Calu3 (cell line): ENCODE results near the gene ACCS. TPM values are rescaled to one million over a fixed set of nuclear protein-coding genes. Genes with fewer than 3 reads are reported as not detected.
A peak's percentile ranks its signal among the peaks of the same experiment; 100 is the strongest.

ENCODE experiments used
- BruUV-seq: library from RNA; stranded (reverse); fragments of 400-500 nt; replicated peaks from 2 replicates; lab custom pipeline; 2021; lab: Mats Ljungman, UMichigan
- CTCF ChIA-PET: fragments of 300-600 bp; sonication (Branson Sonifier 250); formaldehyde crosslinking; loops from one replicate; lab custom pipeline; 2022; ENCODE audit warnings: antibody characterized with exemption; lab: Charles Lee
- DNase-seq: peaks from one replicate; pipeline ENCODE4 v3.0.0; 2022
- H3K27ac Mint-ChIP-seq: one replicate; pipeline ENCODE4 v1.8.0; 2022; ENCODE audit warnings: mixed read lengths; ENCODE audit not compliant: unreplicated experiment
- H3K27me3 Mint-ChIP-seq: one replicate; pipeline ENCODE4 v1.8.0; 2022; ENCODE audit warnings: mixed read lengths; ENCODE audit not compliant: unreplicated experiment
- H3K36me3 Mint-ChIP-seq: one replicate; pipeline ENCODE4 v1.8.0; 2022; ENCODE audit warnings: mild to moderate bottlenecking, moderate library complexity, mixed read lengths; ENCODE audit not compliant: insufficient read depth, unreplicated experiment
- H3K4me1 Mint-ChIP-seq: one replicate; pipeline ENCODE4 v1.8.0; 2022; ENCODE audit warnings: mild to moderate bottlenecking, low read depth, mixed read lengths; ENCODE audit not compliant: unreplicated experiment
- H3K4me3 Mint-ChIP-seq: one replicate; pipeline ENCODE4 v1.8.0; 2022; ENCODE audit warnings: mild to moderate bottlenecking, low read depth, moderate library complexity, mixed read lengths; ENCODE audit not compliant: unreplicated experiment
- H3K9me3 Mint-ChIP-seq: one replicate; pipeline ENCODE4 v1.8.0; 2022; ENCODE audit warnings: low read depth, mixed read lengths; ENCODE audit not compliant: unreplicated experiment
- intact Hi-C: fragments of 100-400 bp; cut with micrococcal nuclease; formaldehyde crosslinking; loops from one replicate; pipeline ENCODE4 v1.10.0; 2022; ENCODE audit not compliant: unreplicated experiment
- total RNA-seq: library from RNA; stranded (reverse); gene quantifications from 2 replicates; pipeline ENCODE4 v1.2.3, GENCODE V29; 2022
- TF ChIP-seq, protein P1 (sequence below): fragments of 200-600 bp; IDR thresholded peaks from one replicate; pipeline ENCODE4 v1.8.0; 2022; ENCODE audit warnings: antibody characterized with exemption; ENCODE audit not compliant: unreplicated experiment

The ACCS gene
- total RNA-seq, 1 experiment from 2014 or later = 17.9 TPM

- Mint-ChIP-seq H3K4me3 (no peak overlapping the region), H3K9me3 (peaks cover 4% of the 10 kb centered on the region), H3K27ac (no peak overlapping the region), H3K36me3 (peaks cover 4% of the 10 kb centered on the region), H3K4me1 (no peaks in the 10 kb centered on the region), H3K27me3 (no peaks in the 10 kb centered on the region)
- DNase-seq = no peak
- TF ChIP-seq, protein P1, sequence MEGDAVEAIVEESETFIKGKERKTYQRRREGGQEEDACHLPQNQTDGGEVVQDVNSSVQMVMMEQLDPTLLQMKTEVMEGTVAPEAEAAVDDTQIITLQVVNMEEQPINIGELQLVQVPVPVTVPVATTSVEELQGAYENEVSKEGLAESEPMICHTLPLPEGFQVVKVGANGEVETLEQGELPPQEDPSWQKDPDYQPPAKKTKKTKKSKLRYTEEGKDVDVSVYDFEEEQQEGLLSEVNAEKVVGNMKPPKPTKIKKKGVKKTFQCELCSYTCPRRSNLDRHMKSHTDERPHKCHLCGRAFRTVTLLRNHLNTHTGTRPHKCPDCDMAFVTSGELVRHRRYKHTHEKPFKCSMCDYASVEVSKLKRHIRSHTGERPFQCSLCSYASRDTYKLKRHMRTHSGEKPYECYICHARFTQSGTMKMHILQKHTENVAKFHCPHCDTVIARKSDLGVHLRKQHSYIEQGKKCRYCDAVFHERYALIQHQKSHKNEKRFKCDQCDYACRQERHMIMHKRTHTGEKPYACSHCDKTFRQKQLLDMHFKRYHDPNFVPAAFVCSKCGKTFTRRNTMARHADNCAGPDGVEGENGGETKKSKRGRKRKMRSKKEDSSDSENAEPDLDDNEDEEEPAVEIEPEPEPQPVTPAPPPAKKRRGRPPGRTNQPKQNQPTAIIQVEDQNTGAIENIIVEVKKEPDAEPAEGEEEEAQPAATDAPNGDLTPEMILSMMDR = no peak
- BruUV-seq = no TSS peak
- intact Hi-C loops = no loop called here
- CTCF ChIA-PET = no interaction called here
Measured at GRCh38 chr11:44088377-44088776, 22.3 kb downstream of the ACCS start.

DNA sequence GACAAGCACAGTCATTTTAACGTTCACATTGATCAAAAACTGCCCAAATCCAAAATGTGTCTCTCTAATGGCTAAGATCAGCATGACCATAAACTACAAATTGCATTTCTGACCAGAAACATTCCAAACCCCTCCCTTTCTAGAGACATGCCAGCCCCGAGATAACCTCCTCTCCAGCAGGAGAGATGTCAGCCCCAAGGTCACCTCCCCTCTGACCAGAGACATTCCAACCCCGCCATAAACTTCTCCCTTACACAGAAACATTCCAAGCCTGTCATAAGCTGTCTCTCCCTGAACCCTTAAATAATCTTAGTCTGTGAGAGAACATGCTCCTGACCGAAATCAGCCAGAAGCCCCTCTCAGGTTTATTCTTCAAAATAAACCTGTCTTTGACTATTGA is 22.8 kb downstream of the ACCS start:
- CTCF ChIA-PET = no interaction called here
- Mint-ChIP-seq H3K9me3 (peaks cover 4% of the 10 kb centered on the region), H3K27me3 (no peaks in the 10 kb centered on the region), H3K27ac (no peak overlapping the region), H3K4me1 (peaks cover under 1% of the 10 kb centered on the region), H3K4me3 (no peak overlapping the region), H3K36me3 (peaks cover 4% of the 10 kb centered on the region)
- DNase-seq = no peak
- BruUV-seq = no TSS peak
- TF ChIP-seq, protein P1 = no peak
- intact Hi-C loops = no loop called here

GRCh38 chr11:44090539-44090938 is 24.5 kb downstream of the ACCS start:
- no peak for DNase-seq
- Mint-ChIP-seq H3K4me3 (no peak overlapping the region), H3K27ac (no peak overlapping the region), H3K9me3 (peaks cover 3% of the 10 kb centered on the region), H3K27me3 (no peaks in the 10 kb centered on the region), H3K4me1 (peaks cover 16% of the 10 kb centered on the region), H3K36me3 (peaks cover 15% of the 10 kb centered on the region)
- intact Hi-C loops = loop anchor here (5.0 kb wide), 2 partner anchors 198 to 447 kb away; no protein-coding TSS in a partner anchor
- CTCF ChIA-PET = interaction anchor here (0.6 kb wide), 1 partner anchor 442 kb away, joined by 3 read pairs; no protein-coding TSS in a partner anchor
- BruUV-seq = no TSS peak
- TF ChIP-seq, protein P1 = no peak

- Mint-ChIP-seq H3K9me3 (no peaks in the 10 kb centered on the region), H3K27ac (no peak overlapping the region), H3K36me3 (peaks cover 24% of the 10 kb centered on the region), H3K27me3 (no peaks in the 10 kb centered on the region), H3K4me3 (no peak overlapping the region), H3K4me1 (peaks cover 16% of the 10 kb centered on the region)
- intact Hi-C loops = loop anchor here (5.0 kb wide), 2 partner anchors 202 to 443 kb away; no protein-coding TSS in a partner anchor
- TF ChIP-seq, protein P1 = peak; percentile 50
- CTCF ChIA-PET = interaction anchor here (0.5 to 1.4 kb wide), 8 partner anchors 10 to 205 kb away, joined by 3 to 4 read pairs (median 4); no protein-coding TSS in a partner anchor
- DNase-seq = peak; percentile 75
- no TSS peak for BruUV-seq
Measured at GRCh38 chr11:44094260-44094868, 28.3 kb downstream of the ACCS start.
